Breast epithelium (tissue), 4 donors: Measurements from ENCODE around the gene EFCAB5. TPM values are rescaled to one million over a fixed set of nuclear protein-coding genes. Genes with fewer than 3 reads are reported as not detected.
A peak's percentile ranks its signal among the peaks of the same experiment; 100 is the strongest.

Experiments used
- DNase-seq, 2 donors: peaks; one replicate each; pipeline ENCODE4 v3.0.0-alpha.2; 2019; ENCODE audit warnings: low spot score in 2 of 2
- H3K27ac ChIP-seq, 2 donors: fragments of 200-600 bp; sonication (generic) in 1 of 2; one replicate each; pipeline ENCODE4 v1.5.1; 2016 to 2019; ENCODE audit warnings: mild to moderate bottlenecking in 1 of 2
- H3K27me3 ChIP-seq, 2 donors: fragments of 200-600 bp; sonication (generic) in 1 of 2; one replicate each; pipeline versions ENCODE4 v1.5.1 to v1.6.0; 2017 to 2019; ENCODE audit warnings: control low read depth in 1 of 2, mild to moderate bottlenecking in 1 of 2
- H3K36me3 ChIP-seq: fragments of 200-600 bp; one replicate; pipeline ENCODE4 v1.5.1; 2019
- H3K4me1 ChIP-seq, 2 donors: fragments of 200-600 bp; sonication (generic); one replicate each; pipeline ENCODE4 v1.5.1; 2016 to 2019; ENCODE audit warnings: control low read depth in 1 of 2
- H3K4me3 ChIP-seq, 3 donors: fragments of 200-600 bp; sonication (generic); 1 replicate in 2 of 3; 2 replicates in 1 of 3; pipeline ENCODE4 v1.5.1; 2016 to 2019; ENCODE audit warnings: mild to moderate bottlenecking in 3 of 3, moderate library complexity in 2 of 3
- H3K9me3 ChIP-seq, 2 donors: fragments of 200-600 bp; sonication (generic) in 1 of 2; one replicate each; pipeline ENCODE4 v1.5.1; 2016 to 2019; ENCODE audit warnings: control low read depth in 1 of 2
- CTCF ChIP-seq, 3 donors: fragments of 450-650 bp; IDR thresholded peaks; one replicate each; pipeline ENCODE4 v1.5.1; 2016 to 2017; ENCODE audit warnings: antibody characterized with exemption in 3 of 3, mild to moderate bottlenecking in 3 of 3, moderate library complexity in 3 of 3
- POLR2A ChIP-seq: fragments of 450-650 bp; IDR thresholded peaks from one replicate; pipeline ENCODE4 v1.6.1; 2016; ENCODE audit warnings: antibody characterized with exemption, mild to moderate bottlenecking, moderate library complexity
- POLR2AphosphoS5 ChIP-seq, 3 donors: sonication (generic); formaldehyde crosslinking; IDR thresholded peaks; one replicate each; pipeline ENCODE4 v1.6.1; 2017; ENCODE audit warnings: antibody characterized with exemption in 3 of 3
- intact Hi-C: fragments of 100-400 bp; cut with DNase I; formaldehyde crosslinking; loops from one replicate; pipeline ENCODE4 v1.15.1; 2023; ENCODE audit warnings: low total_unique reads
- total RNA-seq, 3 donors: library from RNA; depleted of rRNA; stranded (reverse); fragments of >200 nt; gene quantifications; one replicate each; pipeline ENCODE4 v1.1.0, GENCODE V29; 2016

Gene EFCAB5
- total RNA-seq, 3 donors from 2014 or later, result 0.29 to 0.80 TPM; not detected in 1

GRCh38 chr17:29918016-29918415, 23.4 kb upstream of the EFCAB5 start:
- TF ChIP-seq CTCF (IDR thresholded peaks at IDR 0.05) (no peak), POLR2AphosphoS5 (IDR thresholded peaks at IDR 0.05) (no peak), POLR2A (no peak)
- no peaks in the 10 kb centered on the region for H3K36me3 ChIP-seq
- H3K9me3 ChIP-seq, result no peaks in the 10 kb centered on the region
- no peaks in the 10 kb centered on the region for H3K27me3 ChIP-seq
- H3K4me1 ChIP-seq, result no peaks in the 10 kb centered on the region
- no peak for DNase-seq
- intact Hi-C loops, result no loop called here
- no peak overlapping the region for H3K27ac ChIP-seq
- no peak overlapping the region for H3K4me3 ChIP-seq

GRCh38 chr17:29918922-29919856, 22.2 kb upstream of the EFCAB5 start:
- H3K9me3 ChIP-seq, result no peaks in the 10 kb centered on the region
- H3K27me3 ChIP-seq, result no peaks in the 10 kb centered on the region
- H3K36me3 ChIP-seq, result no peaks in the 10 kb centered on the region
- intact Hi-C loops, result no loop called here
- H3K4me1 ChIP-seq, result no peaks in the 10 kb centered on the region
- no peak overlapping the region for H3K27ac ChIP-seq
- H3K4me3 ChIP-seq, result no peak overlapping the region
- TF ChIP-seq POLR2A (no peak), CTCF (IDR thresholded peaks at IDR 0.05) (no peak), POLR2AphosphoS5 (IDR thresholded peaks at IDR 0.05) (no peak)
- DNase-seq, result no peak

- H3K36me3 ChIP-seq, result no peaks in the 10 kb centered on the region
- H3K4me3 ChIP-seq, result no peak overlapping the region
- H3K27ac ChIP-seq, result no peak overlapping the region
- no peak for TF ChIP-seq CTCF (IDR thresholded peaks at IDR 0.05)
- no peak for TF ChIP-seq POLR2AphosphoS5 (IDR thresholded peaks at IDR 0.05)
- no peak for TF ChIP-seq POLR2A
- no peaks in the 10 kb centered on the region for H3K9me3 ChIP-seq
- no peaks in the 10 kb centered on the region for H3K27me3 ChIP-seq
- H3K4me1 ChIP-seq, result peaks cover 0 to 8% of the 10 kb centered on the region in 2 donors
- intact Hi-C loops, result no loop called here
- DNase-seq, result no peak
Observed at GRCh38 chr17:29924786-29925185, 16.6 kb upstream of the EFCAB5 start.

GRCh38 chr17:29927546-29927945, 13.9 kb upstream of the EFCAB5 start:
- intact Hi-C loops, result no loop called here
- no peaks in the 10 kb centered on the region for H3K9me3 ChIP-seq
- no peak overlapping the region for H3K27ac ChIP-seq
- DNase-seq, result no peak
- H3K36me3 ChIP-seq, result no peaks in the 10 kb centered on the region
- H3K4me3 ChIP-seq, result no peak overlapping the region
- no peaks in the 10 kb centered on the region for H3K27me3 ChIP-seq
- TF ChIP-seq POLR2A (no peak), POLR2AphosphoS5 (IDR thresholded peaks at IDR 0.05) (no peak), CTCF (IDR thresholded peaks at IDR 0.05) (no peak)
- H3K4me1 ChIP-seq, result peaks cover 0 to 8% of the 10 kb centered on the region in 2 donors

- Histone ChIP-seq H3K27me3 (no peaks in the 10 kb centered on the region), H3K36me3 (no peaks in the 10 kb centered on the region), H3K4me1 (peaks cover 0 to 8% of the 10 kb centered on the region in 2 donors), H3K9me3 (no peaks in the 10 kb centered on the region), H3K27ac (peak overlapping the region; percentile 84 to 87), H3K4me3 (peak overlapping the region; percentile 69 to 73 (median 71))
- intact Hi-C loops, result no loop called here
- DNase-seq, result no peak
- TF ChIP-seq POLR2A (no peak), POLR2AphosphoS5 (IDR thresholded peaks at IDR 0.05) (no peak), CTCF (IDR thresholded peaks at IDR 0.05) (no peak)
Observed at GRCh38 chr17:29929006-29929532, 12.4 kb upstream of the EFCAB5 start.
